ENCODE measurements around the gene AGAP3. TPM values are rescaled to one million over a fixed set of nuclear protein-coding genes. Genes with fewer than 3 reads are reported as not detected.

The AGAP3 gene
- total RNA-seq, 4 donors from 2014 or later, result 28.2 to 174 (median 53.2) TPM

DNA sequence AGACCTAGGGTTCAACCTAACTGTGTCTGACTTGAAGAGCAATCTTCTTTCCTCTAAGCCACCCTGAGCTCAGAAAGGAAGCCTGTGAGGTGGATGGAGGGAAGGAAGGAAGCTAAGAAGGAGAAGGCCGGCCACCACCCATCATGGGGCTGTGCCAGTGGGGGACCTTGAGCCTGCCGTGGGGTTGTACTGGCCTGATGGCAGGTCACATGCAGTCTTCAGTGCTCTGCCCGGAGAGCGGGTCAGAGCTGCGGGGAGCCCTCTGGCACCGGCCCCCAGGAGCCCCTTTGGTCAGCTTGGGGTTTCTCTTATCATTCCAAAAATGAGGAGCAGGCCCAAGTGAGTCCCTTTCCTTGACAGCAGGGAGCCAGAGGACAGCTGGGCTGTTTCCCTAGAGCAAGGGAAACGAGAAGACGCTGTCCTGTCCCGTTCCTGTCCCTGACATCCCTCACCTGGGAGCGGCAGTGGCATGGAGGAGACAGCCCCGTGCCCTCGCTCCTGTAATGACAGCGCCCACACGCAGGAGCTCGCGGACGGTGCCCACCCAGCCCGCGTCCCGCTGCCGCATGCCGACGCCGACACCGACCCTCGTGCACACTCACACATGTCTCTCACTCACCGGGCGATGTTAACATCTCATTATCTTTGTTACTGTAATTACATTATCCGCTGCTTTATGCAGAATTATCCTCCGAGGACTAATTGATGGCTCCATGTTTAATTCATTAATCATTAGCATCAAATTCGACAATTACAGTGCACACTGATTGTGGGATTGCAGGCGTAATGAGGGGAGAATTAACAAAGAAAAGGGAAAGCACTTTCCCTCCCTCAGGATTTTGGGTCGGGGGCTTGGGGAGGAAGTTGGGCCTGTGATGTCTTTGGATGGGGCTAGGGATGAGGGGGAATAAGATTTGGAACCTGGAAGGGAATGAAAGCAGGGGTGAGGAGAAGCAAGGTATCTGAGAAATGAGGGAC lies 49.9 kb downstream of the AGAP3 start:
- TF ChIP-seq POLR2A (IDR thresholded peaks at IDR 0.05), result no peak
- TF ChIP-seq, protein P1, sequence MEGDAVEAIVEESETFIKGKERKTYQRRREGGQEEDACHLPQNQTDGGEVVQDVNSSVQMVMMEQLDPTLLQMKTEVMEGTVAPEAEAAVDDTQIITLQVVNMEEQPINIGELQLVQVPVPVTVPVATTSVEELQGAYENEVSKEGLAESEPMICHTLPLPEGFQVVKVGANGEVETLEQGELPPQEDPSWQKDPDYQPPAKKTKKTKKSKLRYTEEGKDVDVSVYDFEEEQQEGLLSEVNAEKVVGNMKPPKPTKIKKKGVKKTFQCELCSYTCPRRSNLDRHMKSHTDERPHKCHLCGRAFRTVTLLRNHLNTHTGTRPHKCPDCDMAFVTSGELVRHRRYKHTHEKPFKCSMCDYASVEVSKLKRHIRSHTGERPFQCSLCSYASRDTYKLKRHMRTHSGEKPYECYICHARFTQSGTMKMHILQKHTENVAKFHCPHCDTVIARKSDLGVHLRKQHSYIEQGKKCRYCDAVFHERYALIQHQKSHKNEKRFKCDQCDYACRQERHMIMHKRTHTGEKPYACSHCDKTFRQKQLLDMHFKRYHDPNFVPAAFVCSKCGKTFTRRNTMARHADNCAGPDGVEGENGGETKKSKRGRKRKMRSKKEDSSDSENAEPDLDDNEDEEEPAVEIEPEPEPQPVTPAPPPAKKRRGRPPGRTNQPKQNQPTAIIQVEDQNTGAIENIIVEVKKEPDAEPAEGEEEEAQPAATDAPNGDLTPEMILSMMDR (IDR thresholded peaks at IDR 0.05), result no peak
- DNase-seq, result peak in 1 of 2 donors; percentile 10
- H3K4me1 ChIP-seq, result no peaks in the 10 kb centered on the region
- H3K9me3 ChIP-seq, result no peaks in the 10 kb centered on the region
- intact Hi-C loops (cut with DNase I; ENCODE audit: low total_unique reads), result loop anchor here (10.0 kb wide), 1 partner anchor 169 kb away; no protein-coding TSS in a partner anchor
- no peaks in the 10 kb centered on the region for H3K27me3 ChIP-seq
- no peaks in the 10 kb centered on the region for H3K36me3 ChIP-seq
- H3K4me3 ChIP-seq, result no peak overlapping the region
- H3K27ac ChIP-seq, result no peak overlapping the region

DNA sequence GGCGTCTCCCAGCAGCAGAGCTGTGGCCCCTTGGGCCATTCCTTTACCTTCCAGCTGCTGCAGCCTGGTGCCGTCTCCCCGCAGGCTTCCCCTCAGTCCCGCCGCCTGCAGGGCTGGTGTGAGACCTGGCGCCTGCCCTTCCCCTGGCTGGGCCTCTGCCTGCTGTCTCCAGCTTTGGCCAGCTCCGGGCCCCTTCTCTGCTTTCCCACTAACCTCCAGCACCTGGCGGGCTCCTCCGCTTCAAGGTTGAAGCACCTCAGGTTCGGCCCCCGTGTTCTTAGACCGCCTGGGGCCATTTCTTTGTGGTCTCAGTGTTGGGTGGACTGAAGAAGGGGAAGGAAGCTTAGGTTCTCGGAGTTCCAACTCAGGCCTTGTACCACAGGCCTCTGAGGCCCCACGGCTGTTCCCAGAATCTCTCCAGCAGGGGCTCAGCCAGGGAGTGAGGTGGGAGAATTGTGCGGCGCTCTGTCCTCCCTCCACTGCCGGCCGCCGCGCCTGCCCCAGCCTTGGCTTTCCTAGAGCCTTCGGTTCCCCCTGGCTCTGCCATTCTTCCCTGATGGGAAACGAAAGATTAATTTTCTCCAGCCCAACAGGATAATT lies 50.9 kb downstream of the AGAP3 start:
- no peaks in the 10 kb centered on the region for H3K36me3 ChIP-seq

DNA sequence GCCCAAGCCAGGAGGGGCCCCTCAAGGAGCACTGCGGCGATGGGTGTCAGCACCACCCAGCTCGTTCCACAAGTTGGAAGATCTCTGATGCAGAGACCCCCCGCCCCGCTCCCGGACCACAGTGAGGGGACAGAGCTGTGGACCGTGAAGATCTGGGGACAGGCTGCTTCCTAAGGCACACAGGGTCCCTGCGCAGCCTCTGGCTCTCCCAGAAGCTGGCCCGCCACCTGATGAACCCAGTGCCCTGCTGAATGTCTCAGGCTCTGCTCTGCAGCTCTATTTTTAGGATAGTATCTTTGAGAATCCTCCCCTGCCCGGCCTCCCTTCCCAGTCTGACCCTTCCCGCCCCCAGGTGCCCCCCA lies 51.5 kb downstream of the AGAP3 start:
- Histone ChIP-seq H3K27me3 (no peaks in the 10 kb centered on the region), H3K9me3 (no peaks in the 10 kb centered on the region), H3K4me1 (no peaks in the 10 kb centered on the region), H3K4me3 (no peak overlapping the region), H3K36me3 (no peaks in the 10 kb centered on the region), H3K27ac (no peak overlapping the region)
- TF ChIP-seq, protein P1 (IDR thresholded peaks at IDR 0.05), result no peak
- TF ChIP-seq POLR2A (IDR thresholded peaks at IDR 0.05), result no peak
- intact Hi-C loops (cut with DNase I; ENCODE audit: low total_unique reads), result loop anchor here (10.0 kb wide), 1 partner anchor 167 kb away; no protein-coding TSS in a partner anchor
- no peak for DNase-seq

More for the DNA sequence above, 50.9 kb downstream of the AGAP3 start:
- TF ChIP-seq POLR2A (IDR thresholded peaks at IDR 0.05), result no peak
- TF ChIP-seq, protein P1 (IDR thresholded peaks at IDR 0.05), result no peak
- no peak overlapping the region for H3K27ac ChIP-seq
- intact Hi-C loops (cut with DNase I; ENCODE audit: low total_unique reads), result loop anchor here (10.0 kb wide), 1 partner anchor 168 kb away; no protein-coding TSS in a partner anchor
- no peaks in the 10 kb centered on the region for H3K27me3 ChIP-seq
- H3K4me1 ChIP-seq, result no peaks in the 10 kb centered on the region
- peak in 1 of 2 donors; percentile 12 for DNase-seq
- H3K9me3 ChIP-seq, result no peaks in the 10 kb centered on the region
- no peak overlapping the region for H3K4me3 ChIP-seq

DNA sequence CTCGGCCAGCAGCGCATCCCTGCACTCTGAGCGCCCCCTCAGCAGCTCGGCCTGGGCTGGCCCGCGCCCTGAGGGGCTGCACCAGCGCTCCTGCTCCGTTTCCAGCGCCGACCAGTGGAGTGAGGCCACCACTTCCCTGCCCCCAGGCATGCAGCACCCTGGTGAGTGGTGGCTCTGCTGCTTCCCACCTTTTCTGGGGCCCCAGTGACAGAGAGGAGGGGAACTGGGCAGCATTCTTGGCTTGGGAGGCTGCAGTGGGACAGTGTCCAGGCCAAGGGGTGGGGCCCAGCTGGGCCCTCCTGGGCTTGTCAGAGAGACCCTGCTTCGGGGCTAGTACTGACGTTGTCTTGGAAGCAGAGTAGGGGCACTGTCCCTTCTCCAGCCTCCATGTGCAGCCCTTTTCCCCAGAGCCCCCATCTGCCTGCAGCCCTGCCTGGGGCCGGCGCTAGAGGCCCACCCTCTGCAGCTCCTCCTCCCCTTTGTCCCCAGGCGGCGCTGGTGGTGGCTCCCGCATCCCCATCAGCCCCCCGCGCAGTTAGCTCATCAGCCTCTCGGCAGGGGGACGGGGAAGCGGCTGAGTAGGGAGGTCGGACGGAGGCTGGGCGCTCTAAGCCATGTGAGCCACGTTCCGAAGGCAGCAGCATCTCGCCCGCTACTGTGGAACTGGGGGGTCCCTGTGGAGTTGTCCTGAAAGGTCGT lies 52.0 kb downstream of the AGAP3 start:
- TF ChIP-seq, protein P1 (IDR thresholded peaks at IDR 0.05), result no peak
- TF ChIP-seq POLR2A (IDR thresholded peaks at IDR 0.05), result no peak

More for the DNA sequence above, 52.0 kb downstream of the AGAP3 start:
- Histone ChIP-seq H3K27me3 (no peaks in the 10 kb centered on the region), H3K4me3 (no peak overlapping the region), H3K27ac (no peak overlapping the region), H3K4me1 (no peaks in the 10 kb centered on the region), H3K36me3 (no peaks in the 10 kb centered on the region), H3K9me3 (no peaks in the 10 kb centered on the region)
- intact Hi-C loops (cut with DNase I; ENCODE audit: low total_unique reads), result loop anchor here (10.0 kb wide), 1 partner anchor 166 kb away; no protein-coding TSS in a partner anchor
- peak; percentile 11 to 12 for DNase-seq

All from uterus (tissue), 4 donors.